HCT116 (cell line): ENCODE results near the gene OMP. TPM values are rescaled to one million over a fixed set of nuclear protein-coding genes. Genes with fewer than 3 reads are reported as not detected.
A peak's percentile ranks its signal among the peaks of the same experiment; 100 is the strongest.

Experiments used
- ATAC-seq: fragments of 200-7000 bp; cut with Tn5 transposase; 2 replicates; pipeline ENCODE4 v1.9.1; 2020; ENCODE audit warnings: mild to moderate bottlenecking, moderate library complexity
- BruUV-seq: library from RNA; stranded (reverse); fragments of 400-500 nt; replicated peaks from 2 replicates; lab custom pipeline; 2021; lab: Mats Ljungman, UMichigan
- CTCF ChIA-PET: fragments of 300-600 bp; sonication (Branson Sonifier 250); formaldehyde crosslinking; loops from one replicate; lab custom pipeline; 2021; ENCODE audit warnings: antibody characterized with exemption; lab: Charles Lee
- POLR2A ChIA-PET: fragments of 300-600, 350-600 bp; sonication (Branson Sonifier 250); formaldehyde crosslinking; loops from one replicate; lab custom pipeline; 2021; ENCODE audit warnings: antibody characterized with exemption; lab: Charles Lee
- RAD21 ChIA-PET, 2 experiments: fragments of 300-600 bp; sonication (Branson Sonifier 250); formaldehyde crosslinking; loops; one replicate each; lab custom pipeline; 2023; ENCODE audit warnings: low total read pairs in 2 of 2; ENCODE audit not compliant: uncharacterized antibody in 2 of 2, unreplicated experiment in 2 of 2, low non-redundant PET in 1 of 2; lab: Charles Lee
- DNase-seq: peaks from one replicate; pipeline ENCODE4 v3.0.0-alpha.2; 2010; ENCODE audit warnings: low read depth, low spot score
- H2AFZ ChIP-seq: fragments of 200-600 bp; shearing (Covaris generic), sonication (generic); 2 replicates; pipeline ENCODE4 v1.6.1; 2017; ENCODE audit warnings: low read depth, mixed run types, mixed read lengths, antibody characterized with exemption, low read length; ENCODE audit not compliant: poor library complexity, severe bottlenecking
- H3K27ac ChIP-seq: 2 replicates; pipeline ENCODE4 v1.5.1; 2012; ENCODE audit warnings: low read depth, low read length
- H3K27me3 ChIP-seq: fragments of 200-600 bp; sonication (generic); 2 replicates; pipeline ENCODE4 v1.6.1; 2016; ENCODE audit warnings: mixed run types, low read length, mixed read lengths; ENCODE audit not compliant: insufficient read depth
- H3K36me3 ChIP-seq, 2 experiments: fragments of 200-500 bp in 1 of 2; fragments of 200-600 bp in 1 of 2; sonication (Bioruptor generic) in 1 of 2; sonication (generic) in 1 of 2; 2 replicates each; pipeline versions ENCODE4 v1.5.1 to v1.6.1; 2014 to 2016; ENCODE audit warnings: low read length in 2 of 2, inconsistent platforms in 1 of 2, mixed read lengths in 1 of 2, mixed run types in 1 of 2; ENCODE audit not compliant: insufficient read depth in 2 of 2, control insufficient read depth in 1 of 2
- H3K4me1 ChIP-seq, 2 experiments: fragments of 200-600 bp in 1 of 2; sonication (generic) in 1 of 2; 2 replicates each; pipeline versions ENCODE4 v1.5.1 to v1.6.1; 2012 to 2017; ENCODE audit warnings: low read length in 2 of 2, inconsistent platforms in 1 of 2, mild to moderate bottlenecking in 1 of 2, mixed read lengths in 1 of 2, mixed run types in 1 of 2, moderate library complexity in 1 of 2; ENCODE audit not compliant: insufficient read depth in 2 of 2, control insufficient read depth in 1 of 2
- H3K4me2 ChIP-seq: fragments of 200-600 bp; sonication (generic); 2 replicates; pipeline ENCODE4 v1.6.1; 2017; ENCODE audit warnings: mixed run types, low read length, mixed read lengths
- H3K4me3 ChIP-seq, 2 experiments: fragments of 200-600 bp in 1 of 2; sonication (generic) in 1 of 2; replicated peaks in 1 of 2; 2 replicates each; pipeline ENCODE4 v1.5.1; 2011 to 2016; ENCODE audit warnings: low read length in 2 of 2, control low read depth in 1 of 2, low read depth in 1 of 2, mild to moderate bottlenecking in 1 of 2, mixed read lengths in 1 of 2, mixed run types in 1 of 2
- H3K79me2 ChIP-seq: fragments of 200-600 bp; sonication (generic); 2 replicates; pipeline ENCODE4 v1.6.1; 2017; ENCODE audit warnings: mild to moderate bottlenecking, mixed run types, low read length, moderate library complexity, mixed read lengths; ENCODE audit not compliant: insufficient read depth
- H3K9ac ChIP-seq: fragments of 200-600 bp; sonication (generic); 2 replicates; pipeline ENCODE4 v1.6.1; 2016; ENCODE audit warnings: low read length, mixed read lengths
- H3K9me2 ChIP-seq: fragments of 200-600 bp; sonication (generic), shearing (Covaris generic); 2 replicates; pipeline ENCODE4 v1.6.1; 2017; ENCODE audit warnings: mixed run types, mild to moderate bottlenecking, moderate library complexity; ENCODE audit not compliant: insufficient read depth
- H3K9me3 ChIP-seq, 2 experiments: fragments of 200-500 bp in 1 of 2; fragments of 200-600 bp in 1 of 2; sonication (Bioruptor generic) in 1 of 2; sonication (generic) in 1 of 2; 2 replicates each; pipeline ENCODE4 v1.6.1; 2014 to 2017; ENCODE audit warnings: low read length in 2 of 2, mixed read lengths in 2 of 2, inconsistent platforms in 1 of 2, low read depth in 1 of 2, mild to moderate bottlenecking in 1 of 2, mixed run types in 1 of 2, moderate library complexity in 1 of 2; ENCODE audit not compliant: control insufficient read depth in 1 of 2, insufficient read depth in 1 of 2
- H4K20me1 ChIP-seq: fragments of 200-600 bp; sonication (generic), shearing (Covaris generic); 2 replicates; pipeline ENCODE4 v1.6.1; 2017; ENCODE audit warnings: mixed run types, mild to moderate bottlenecking, moderate library complexity; ENCODE audit not compliant: insufficient read depth
- CTCF ChIP-seq, 3 experiments: fragments of 200-600 bp in 1 of 3; sonication (generic) in 1 of 3; IDR thresholded peaks in 2 of 3; conservative IDR thresholded peaks in 1 of 3; 2 replicates each; pipeline ENCODE4 v1.5.1; 2012 to 2017; ENCODE audit warnings: low read depth in 2 of 3, low read length in 2 of 3, antibody characterized with exemption in 1 of 3, borderline replicate concordance in 1 of 3, control low read depth in 1 of 3, mild to moderate bottlenecking in 1 of 3, mixed read lengths in 1 of 3, mixed run types in 1 of 3, moderate library complexity in 1 of 3; ENCODE audit not compliant: insufficient read depth in 1 of 3
- ELF1 ChIP-seq: IDR thresholded peaks from 2 replicates; pipeline ENCODE4 v1.6.1; 2012; ENCODE audit warnings: low read depth, borderline replicate concordance
- intact Hi-C: fragments of 100-400 bp; cut with micrococcal nuclease; formaldehyde crosslinking; loops from 2 replicates; pipeline ENCODE4 v1.10.0; 2022
- total RNA-seq: library from RNA; stranded (reverse); gene quantifications from one replicate; pipeline ENCODE4 v1.2.1, GENCODE V29; 2021; ENCODE audit not compliant: unreplicated experiment

Gene OMP
- total RNA-seq, 1 experiment from 2014 or later, result not detected

GRCh38 chr11:77112641-77113381, 10.2 kb downstream of the OMP start:
- peak overlapping the region; percentile 3; the same call in 1 of the 2 replicates for H3K9ac ChIP-seq
- no peaks in the 10 kb centered on the region for H3K9me3 ChIP-seq
- no peak overlapping the region for H3K4me3 ChIP-seq
- no TSS peak for BruUV-seq
- ChIA-PET RAD21 (interaction anchor here in 1 of 2 experiments (0.7 to 1.3 kb wide), 2 partner anchors 65 to 92 kb away, joined by 4 to 6 read pairs; no protein-coding TSS in a partner anchor), CTCF (interaction anchor here (1.0 to 2.1 kb wide), 7 partner anchors 9 to 65 kb away, joined by 3 to 14 read pairs (median 6); no protein-coding TSS in a partner anchor), POLR2A (interaction anchor here (0.7 kb wide), 2 partner anchors 39 to 46 kb away, joined by 3 read pairs; no protein-coding TSS in a partner anchor)
- no peaks in the 10 kb centered on the region for H3K36me3 ChIP-seq
- no peaks in the 10 kb centered on the region for H3K9me2 ChIP-seq
- no peak for DNase-seq
- H3K27me3 ChIP-seq, result no peaks in the 10 kb centered on the region
- intact Hi-C loops, result loop anchor here (1.0 kb wide), 1 partner anchor 66 kb away; no protein-coding TSS in a partner anchor
- H2AFZ ChIP-seq, result no peak overlapping the region
- peaks cover 32 to 48% of the 10 kb centered on the region in 2 experiments for H3K4me1 ChIP-seq
- peak overlapping the region; percentile 37 for H3K4me2 ChIP-seq
- H3K79me2 ChIP-seq, result no peaks in the 10 kb centered on the region
- TF ChIP-seq CTCF (IDR thresholded peaks at IDR 0.05 in 2 of 3, conservative IDR thresholded peaks at IDR 0.05 in 1 of 3; ENCODE audit: borderline replicate concordance in 1 of 3, insufficient read depth in 1 of 3, low read depth in 2 of 3, low read length in 2 of 3) (peak in 1 of 3 experiments; percentile 14; a peak in 2 of 6 replicates), ELF1 (no peak)
- no peak for ATAC-seq
- H4K20me1 ChIP-seq, result no peaks in the 10 kb centered on the region
- peak overlapping the region; percentile 11; the same call in 1 of the 2 replicates for H3K27ac ChIP-seq
